ENCODE data around the gene C5. TPM values are rescaled to one million over a fixed set of nuclear protein-coding genes. Genes with fewer than 3 reads are reported as not detected.

C5 gene
- total RNA-seq, 4 donors from 2014 or later, result 2.0 to 14.9 (median 4.3) TPM

DNA sequence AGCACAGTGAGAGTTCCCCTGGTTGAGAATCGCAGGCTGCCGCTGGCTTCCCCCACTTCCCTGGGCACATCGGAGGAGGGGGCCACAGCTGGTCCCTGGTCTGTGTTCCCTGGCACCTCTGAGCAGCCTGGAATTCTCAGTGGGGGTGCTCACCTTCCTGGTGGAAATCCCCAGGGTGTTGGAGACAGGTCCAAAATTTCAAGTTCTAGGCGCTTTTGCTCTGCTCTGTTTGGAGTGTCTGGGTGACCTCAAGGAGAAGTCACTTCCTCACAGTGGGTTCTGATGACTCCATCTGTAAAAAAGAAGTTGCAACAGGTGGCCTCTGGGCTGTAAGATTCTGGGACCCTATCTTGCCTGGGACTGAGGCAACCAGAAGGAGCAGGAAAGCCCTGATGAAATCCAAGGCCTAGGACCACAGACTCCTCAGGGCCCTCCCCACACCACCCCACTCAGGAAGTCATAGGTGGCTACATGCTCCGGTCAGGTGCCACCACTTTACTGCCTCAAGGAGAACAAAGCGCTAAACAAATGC is 123.6 kb downstream of the C5 start, which contains the start of gene TRAF1:
Gene TRAF1 (minus strand): TSS at position 400 of the 532 bp plus-strand sequence. CDS start 721 bp downstream, outside the sequence.
- H3K4me3 ChIP-seq (ENCODE audit: low read depth, poor library complexity, severe bottlenecking), result no peak within 1 kb of the TSS
- no peak for DNase-seq (ENCODE audit: low spot score in 2 of 2)
- TF ChIP-seq, protein P1, sequence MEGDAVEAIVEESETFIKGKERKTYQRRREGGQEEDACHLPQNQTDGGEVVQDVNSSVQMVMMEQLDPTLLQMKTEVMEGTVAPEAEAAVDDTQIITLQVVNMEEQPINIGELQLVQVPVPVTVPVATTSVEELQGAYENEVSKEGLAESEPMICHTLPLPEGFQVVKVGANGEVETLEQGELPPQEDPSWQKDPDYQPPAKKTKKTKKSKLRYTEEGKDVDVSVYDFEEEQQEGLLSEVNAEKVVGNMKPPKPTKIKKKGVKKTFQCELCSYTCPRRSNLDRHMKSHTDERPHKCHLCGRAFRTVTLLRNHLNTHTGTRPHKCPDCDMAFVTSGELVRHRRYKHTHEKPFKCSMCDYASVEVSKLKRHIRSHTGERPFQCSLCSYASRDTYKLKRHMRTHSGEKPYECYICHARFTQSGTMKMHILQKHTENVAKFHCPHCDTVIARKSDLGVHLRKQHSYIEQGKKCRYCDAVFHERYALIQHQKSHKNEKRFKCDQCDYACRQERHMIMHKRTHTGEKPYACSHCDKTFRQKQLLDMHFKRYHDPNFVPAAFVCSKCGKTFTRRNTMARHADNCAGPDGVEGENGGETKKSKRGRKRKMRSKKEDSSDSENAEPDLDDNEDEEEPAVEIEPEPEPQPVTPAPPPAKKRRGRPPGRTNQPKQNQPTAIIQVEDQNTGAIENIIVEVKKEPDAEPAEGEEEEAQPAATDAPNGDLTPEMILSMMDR (IDR thresholded peaks at IDR 0.05), result no peak
- TF ChIP-seq POLR2A (IDR thresholded peaks at IDR 0.05), result no peak
- intact Hi-C loops (cut with DNase I; ENCODE audit: low total_unique reads), result no loop called here
- WGBS, 2 donors, result 89% methylated on average over 6 of the region's 6 CpGs

DNA sequence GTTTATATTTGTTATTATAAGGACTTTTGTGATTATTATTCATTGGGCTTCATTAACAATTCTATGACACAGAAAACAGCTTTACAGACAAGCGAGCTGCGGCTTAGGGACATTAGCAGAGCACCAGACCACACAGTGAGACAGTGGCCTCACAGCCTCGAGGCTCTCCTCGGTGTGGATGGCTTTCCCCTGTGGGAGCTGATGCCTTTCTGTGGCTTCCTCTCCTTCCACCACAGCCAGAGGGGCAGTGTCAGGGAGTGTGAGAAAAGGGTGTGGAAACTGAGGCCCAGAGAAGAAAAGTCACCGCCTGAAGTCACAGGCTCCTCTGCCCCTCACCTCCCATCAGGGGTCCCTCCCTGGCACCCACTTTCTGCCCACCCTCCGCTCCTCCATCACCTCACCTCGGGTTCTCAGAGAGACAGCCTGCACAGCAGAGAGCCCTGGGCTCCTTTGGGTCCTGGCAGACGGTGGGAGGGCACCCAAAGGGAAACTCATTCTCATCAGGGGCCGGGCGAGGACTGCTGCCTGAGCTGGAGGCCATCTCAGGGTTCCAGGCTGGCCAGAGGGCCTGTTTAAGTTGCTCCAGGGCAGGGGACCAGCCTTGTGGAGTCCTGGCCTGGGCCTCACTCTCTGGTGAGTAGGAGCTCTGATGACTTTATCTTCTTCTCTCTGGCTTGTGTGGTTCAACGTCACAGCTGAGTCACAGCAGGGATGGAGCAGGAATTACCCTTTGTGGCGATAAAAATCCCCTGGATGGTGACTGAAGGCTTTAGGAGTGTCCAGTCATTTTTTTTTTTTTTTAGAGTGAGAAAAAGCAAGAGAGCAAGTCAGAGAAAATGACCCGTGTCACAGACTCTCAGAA is 124.3 kb downstream of the C5 start:
- no peak overlapping the region for H3K4me3 ChIP-seq (ENCODE audit: low read depth, poor library complexity, severe bottlenecking)
- no peak for TF ChIP-seq POLR2A (IDR thresholded peaks at IDR 0.05)
- intact Hi-C loops (cut with DNase I; ENCODE audit: low total_unique reads), result no loop called here
- DNase-seq (ENCODE audit: low spot score in 2 of 2), result no peak
- WGBS, 2 donors, result 67 to 68% methylated on average over 13 of the region's 13 CpGs

DNA sequence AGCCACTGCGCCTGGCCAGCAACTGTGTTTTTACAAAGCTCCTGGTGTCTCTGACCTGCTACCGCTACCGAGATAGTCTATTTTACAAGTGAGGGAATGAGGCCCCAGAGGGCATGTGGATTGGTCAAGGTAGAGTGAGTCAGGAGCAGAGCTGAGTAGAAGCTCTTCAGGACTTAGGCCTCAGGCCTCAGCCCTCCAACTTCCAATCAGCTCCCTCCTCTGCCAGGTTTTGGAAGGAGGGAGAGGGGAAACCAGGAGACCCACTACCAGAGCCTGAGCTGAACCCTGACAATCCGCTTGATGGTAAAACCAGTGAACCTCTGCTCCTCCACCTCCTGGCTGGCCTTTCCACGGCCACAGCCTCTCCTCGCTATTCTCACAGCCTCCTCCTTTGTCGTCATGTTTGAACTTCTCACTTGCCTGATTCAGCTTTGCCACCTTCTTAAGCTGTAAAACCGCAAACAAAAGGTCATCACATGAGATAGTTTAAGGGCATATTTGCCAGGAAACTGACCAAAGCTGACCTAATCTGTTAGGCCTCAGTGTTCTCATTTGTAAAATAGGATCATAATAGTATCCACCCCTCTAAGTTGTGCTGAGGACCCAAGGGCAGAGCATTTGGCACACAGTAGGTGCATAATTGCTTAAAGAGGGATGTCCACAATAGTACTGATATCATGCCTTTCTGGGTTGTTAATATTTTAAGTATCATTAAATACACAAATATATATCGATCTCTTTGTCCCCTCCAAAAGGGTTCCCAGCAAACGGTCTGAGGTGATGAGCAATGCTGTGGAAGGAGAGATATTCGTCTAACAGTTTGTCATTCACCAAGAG is 125.2 kb downstream of the C5 start:
- WGBS, 2 donors, result 80 to 82% methylated on average over 11 of the region's 11 CpGs
- H3K4me3 ChIP-seq (ENCODE audit: low read depth, poor library complexity, severe bottlenecking), result no peak overlapping the region
- DNase-seq (ENCODE audit: low spot score in 2 of 2), result no peak
- TF ChIP-seq, protein P1 (IDR thresholded peaks at IDR 0.05), result no peak
- TF ChIP-seq POLR2A (IDR thresholded peaks at IDR 0.05), result no peak
- intact Hi-C loops (cut with DNase I; ENCODE audit: low total_unique reads), result no loop called here

DNA sequence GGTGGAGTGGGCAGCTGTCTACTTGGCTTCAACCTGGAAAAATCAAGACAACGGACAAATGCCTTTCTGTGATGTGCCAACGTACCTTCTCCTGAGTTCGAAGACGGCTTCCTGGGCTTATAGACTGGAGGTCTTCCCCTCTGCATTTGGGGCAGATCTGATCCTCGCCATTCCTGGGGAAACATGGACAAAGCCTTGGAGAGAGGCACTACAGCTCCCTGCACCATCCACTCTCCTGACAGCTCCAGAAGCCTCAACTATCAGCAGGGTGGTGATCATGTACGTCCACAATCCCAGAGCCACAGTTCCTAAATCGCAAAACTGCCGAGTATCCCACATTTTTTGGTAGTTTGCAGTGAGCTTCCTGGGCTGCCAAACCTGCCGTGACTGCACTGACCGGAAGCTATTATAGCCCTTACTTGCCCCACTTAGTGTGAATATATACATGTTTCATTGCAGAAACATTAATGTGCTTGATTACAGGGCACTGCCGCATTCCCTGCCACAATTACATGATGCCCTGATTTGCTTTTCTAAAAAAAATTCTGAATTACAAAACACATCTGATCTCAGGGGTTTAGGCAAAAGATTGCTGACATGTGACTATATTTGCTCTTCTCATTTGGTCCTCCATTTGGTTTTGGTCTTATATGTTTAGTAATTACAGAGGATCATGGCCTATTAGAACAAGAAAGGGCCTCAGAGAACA is 126.3 kb downstream of the C5 start:
- no peak for TF ChIP-seq POLR2A (IDR thresholded peaks at IDR 0.05)
- TF ChIP-seq, protein P1 (IDR thresholded peaks at IDR 0.05), result no peak
- intact Hi-C loops (cut with DNase I; ENCODE audit: low total_unique reads), result no loop called here
- H3K4me3 ChIP-seq (ENCODE audit: low read depth, poor library complexity, severe bottlenecking), result no peak overlapping the region
- DNase-seq (ENCODE audit: low spot score in 2 of 2), result no peak
- WGBS, 2 donors, result 87 to 90% methylated on average over 11 of the region's 11 CpGs

DNA sequence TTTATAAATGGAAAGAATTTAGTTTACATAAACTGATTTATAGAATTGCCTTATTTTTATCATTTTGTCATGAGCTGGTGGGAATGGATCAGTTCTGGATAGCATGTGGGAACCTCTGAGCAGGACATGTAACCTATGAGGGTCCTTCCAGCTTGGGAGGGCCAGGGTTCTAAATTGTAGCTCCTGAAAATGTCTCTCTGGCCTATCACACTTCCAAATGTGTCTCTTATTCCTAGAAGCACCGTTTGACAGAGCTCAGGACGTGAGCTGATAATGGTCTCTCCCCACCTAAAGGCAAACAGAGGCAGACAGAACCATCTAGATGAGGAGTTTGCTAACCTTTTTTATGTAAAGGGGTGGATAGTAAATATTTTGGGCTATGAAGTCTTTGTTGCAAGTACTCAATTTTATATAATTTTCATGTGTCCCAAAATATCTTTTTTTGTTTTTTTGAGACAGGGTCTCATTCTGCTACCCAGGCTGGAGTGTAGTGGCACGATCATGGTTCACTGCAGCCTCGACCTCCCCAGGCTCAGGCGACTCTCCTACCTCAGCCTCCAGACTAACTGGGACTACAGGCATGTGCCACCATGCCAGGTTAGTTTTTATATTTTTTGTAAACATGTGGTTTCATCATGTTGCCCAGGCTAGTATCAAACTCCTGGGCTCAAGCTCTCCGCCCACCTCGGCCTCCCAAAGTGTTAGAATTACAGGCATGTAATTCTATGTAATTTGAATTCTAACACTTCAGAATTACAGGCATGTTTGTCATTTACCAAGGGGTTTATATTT is 127.5 kb downstream of the C5 start:
- WGBS, 2 donors, result 74 to 75% methylated on average over 7 of the region's 7 CpGs
- intact Hi-C loops (cut with DNase I; ENCODE audit: low total_unique reads), result no loop called here
- TF ChIP-seq POLR2A (IDR thresholded peaks at IDR 0.05), result no peak
- TF ChIP-seq, protein P1 (IDR thresholded peaks at IDR 0.05), result no peak
- no peak overlapping the region for H3K4me3 ChIP-seq (ENCODE audit: low read depth, poor library complexity, severe bottlenecking)
- DNase-seq (ENCODE audit: low spot score in 2 of 2), result no peak
